GM12878 (cell line): ENCODE data around the gene WDFY4. TPM values are rescaled to one million over a fixed set of nuclear protein-coding genes. Genes with fewer than 3 reads are reported as not detected.

Experiments
- ATAC-seq: fragments of 200-7000 bp; cut with Tn5 transposase; 3 replicates; pipeline ENCODE4 v1.9.1; 2020; ENCODE audit warnings: mild to moderate bottlenecking, moderate library complexity
- BruUV-seq: library from RNA; stranded (reverse); fragments of 400-500 nt; replicated peaks from 2 replicates; lab custom pipeline; 2021; lab: Mats Ljungman, UMichigan
- CTCF ChIA-PET: fragments of 300-600 bp; sonication (Branson Sonifier 250); formaldehyde crosslinking; extraction: SDS; loops from one replicate; lab custom pipeline; 2021; ENCODE audit warnings: inconsistent platforms; lab: Yijun Ruan, JAX
- POLR2A ChIA-PET: fragments of 350-600 bp; formaldehyde crosslinking; extraction: SDS; loops from one replicate; lab custom pipeline; 2021; ENCODE audit warnings: inconsistent platforms; lab: Charles Lee
- RAD21 ChIA-PET: fragments of 300-600 bp; sonication (Branson Sonifier 250); formaldehyde crosslinking; loops from one replicate; lab custom pipeline; 2023; ENCODE audit warnings: antibody characterized with exemption; ENCODE audit not compliant: unreplicated experiment; lab: Charles Lee
- SMC1A ChIA-PET: fragments of 300-600 bp; sonication (Branson Sonifier 250); formaldehyde crosslinking; loops from one replicate; lab custom pipeline; 2023; ENCODE audit not compliant: unreplicated experiment, uncharacterized antibody; lab: Charles Lee
- DNase-seq: peaks from one replicate; pipeline ENCODE4 v3.0.0-alpha.2; 2011; ENCODE audit warnings: low read depth, low spot score
- FAIRE-seq: peaks from 3 replicates; lab custom pipeline; 2011; peaks lifted over from hg19 to GRCh38; lab: Jason Lieb, UNC
- H2AFZ ChIP-seq: 2 replicates; pipeline ENCODE4 v1.6.0; 2011; ENCODE audit warnings: low read depth, low read length, control low read depth; ENCODE audit not compliant: control insufficient read depth
- H3K27ac ChIP-seq: 2 replicates; pipeline ENCODE4 v1.5.1; 2011; ENCODE audit warnings: control low read depth; ENCODE audit not compliant: control insufficient read depth, insufficient read depth
- H3K27me3 ChIP-seq, 2 experiments: replicated peaks in 1 of 2; 2 replicates each; pipeline versions ENCODE4 v1.6.0 to v1.6.1; 2011; ENCODE audit warnings: low read length in 1 of 2; ENCODE audit not compliant: control insufficient read depth in 2 of 2, insufficient read depth in 2 of 2
- H3K36me3 ChIP-seq, 2 experiments: 2 replicates each; pipeline ENCODE4 v1.5.1; 2011; ENCODE audit warnings: low read length in 1 of 2; ENCODE audit not compliant: control insufficient read depth in 2 of 2, insufficient read depth in 2 of 2
- H3K4me1 ChIP-seq: 2 replicates; pipeline ENCODE4 v1.6.1; 2011; ENCODE audit warnings: mild to moderate bottlenecking, low read length, moderate library complexity, mixed read lengths; ENCODE audit not compliant: control insufficient read depth, insufficient read depth
- H3K4me2 ChIP-seq: 2 replicates; pipeline ENCODE4 v1.6.0; 2011; ENCODE audit warnings: control low read depth; ENCODE audit not compliant: control insufficient read depth, insufficient read depth
- H3K4me3 ChIP-seq: fragments of 200-600 bp; sonication (generic); 2 replicates; pipeline ENCODE4 v1.5.1; 2016
- H3K79me2 ChIP-seq: 2 replicates; pipeline ENCODE4 v1.6.0; 2011; ENCODE audit warnings: low read length; ENCODE audit not compliant: control insufficient read depth, insufficient read depth
- H3K9ac ChIP-seq: 2 replicates; pipeline ENCODE4 v1.8.0; 2011; ENCODE audit warnings: low read length, control low read depth, mixed read lengths; ENCODE audit not compliant: control insufficient read depth, insufficient read depth
- H3K9me3 ChIP-seq: replicated peaks from 3 replicates; pipeline ENCODE4 v1.5.1; 2011; ENCODE audit warnings: mild to moderate bottlenecking, low read length; ENCODE audit not compliant: control insufficient read depth, insufficient read depth
- H4K20me1 ChIP-seq: 2 replicates; pipeline ENCODE4 v1.6.0; 2011; ENCODE audit not compliant: control insufficient read depth, insufficient read depth
- ATF3 ChIP-seq: IDR thresholded peaks from 2 replicates; pipeline ENCODE4 v1.6.1; 2011; ENCODE audit warnings: low read depth, mild to moderate bottlenecking, low read length, moderate library complexity, borderline replicate concordance; ENCODE audit errors: extremely low read depth
- BCLAF1 ChIP-seq: fragments of 450-650 bp; IDR thresholded peaks from 2 replicates; pipeline ENCODE4 v1.6.1; 2017; ENCODE audit warnings: antibody characterized with exemption, mild to moderate bottlenecking, moderate library complexity
- CREB1 ChIP-seq: IDR thresholded peaks from 2 replicates; pipeline ENCODE4 v1.6.1; 2012; ENCODE audit warnings: low read depth, mild to moderate bottlenecking, inconsistent platforms
- CUX1 ChIP-seq: IDR thresholded peaks from 2 replicates; pipeline ENCODE4 v1.6.1; 2012; ENCODE audit warnings: improper control_type of control experiment, low read depth, low read length; ENCODE audit not compliant: insufficient replicate concordance
- EP300 ChIP-seq, 2 experiments: fragments of 150-350 bp in 1 of 2; IDR thresholded peaks; 2 replicates each; pipeline ENCODE4 v1.6.1; 2011 to 2012; ENCODE audit warnings: low read depth in 2 of 2, low read length in 2 of 2, borderline replicate concordance in 1 of 2, improper control_type of control experiment in 1 of 2, inconsistent platforms in 1 of 2; ENCODE audit not compliant: control insufficient read depth in 1 of 2
- EZH2 ChIP-seq: IDR thresholded peaks from 2 replicates; pipeline ENCODE4 v1.6.1; 2012; ENCODE audit warnings: low read depth, mild to moderate bottlenecking, control low read depth, inconsistent platforms, low read length, borderline replicate concordance; ENCODE audit not compliant: control insufficient read depth
- HDAC2 ChIP-seq: fragments of 200-600 bp; sonication (generic); IDR thresholded peaks from 2 replicates; pipeline ENCODE4 v1.6.1; 2017
- IRF4 ChIP-seq: IDR thresholded peaks from 2 replicates; pipeline ENCODE4 v1.6.1; 2011; ENCODE audit warnings: low read depth, low read length
- MTA2 ChIP-seq: fragments of 450-650 bp; IDR thresholded peaks from 2 replicates; pipeline ENCODE4 v1.6.1; 2016; ENCODE audit warnings: low read depth, mild to moderate bottlenecking, moderate library complexity
- POU2F2 ChIP-seq: IDR thresholded peaks from 3 replicates; pipeline ENCODE4 v1.6.1; 2011; ENCODE audit warnings: low read depth, mild to moderate bottlenecking, low read length, borderline replicate concordance
- RFX5 ChIP-seq: IDR thresholded peaks from 2 replicates; pipeline ENCODE4 v1.6.1; 2011; ENCODE audit warnings: low read depth, low read length, improper control_type of control experiment
- TAF1 ChIP-seq: IDR thresholded peaks from 2 replicates; pipeline ENCODE4 v1.6.1; 2011; ENCODE audit warnings: mild to moderate bottlenecking, low read depth, low read length, borderline replicate concordance
- ZNF207 ChIP-seq: fragments of 450-650 bp; IDR thresholded peaks from 2 replicates; pipeline ENCODE4 v1.6.1; 2014; ENCODE audit warnings: antibody characterized with exemption, mild to moderate bottlenecking, borderline replicate concordance
- WGBS: methylation state at CpG from one replicate; pipeline ENCODE4 v1.1.6; 2016; ENCODE audit warnings: low lambda C conversion rate; ENCODE audit not compliant: insufficient replicate concordance, insufficient coverage; ENCODE audit errors: missing lambda C conversion rate; 5-methylcytosine and 5-hydroxymethylcytosine counted together
- in situ Hi-C: fragments of 300-500 bp; cut with MboI; formaldehyde crosslinking; loops from 9 replicates; pipeline ENCODE4 v1.14.3; 2018; ENCODE audit warnings: mixed read lengths
- intact Hi-C: fragments of 100-400 bp; cut with micrococcal nuclease; formaldehyde crosslinking; loops from one replicate; pipeline ENCODE4 v1.14.2; 2022; ENCODE audit not compliant: unreplicated experiment
- polyA plus RNA-seq, 11 experiments: library from polyadenylated mRNA; depleted of rRNA in 4 of 11; unstranded in 6 of 11; stranded (reverse) in 5 of 11; fragments of >200 nt; fragmentation: Nextera tagmentation in 4 of 11; fragmentation: Illumina TruSeq in 1 of 11; extraction: Ambion mirVana in 4 of 11; extraction: Trizol in 1 of 11; gene quantifications; 1 replicate in 1 of 11; 2 replicates in 10 of 11; pipeline versions ENCODE4 v1.2.1 to v1.2.3, GENCODE V29; 2011 to 2016; ENCODE audit warnings: inconsistent platforms in 2 of 11, missing spikeins in 2 of 11, low read depth in 1 of 11
- total RNA-seq, 4 experiments: library from RNA; depleted of rRNA in 3 of 4; stranded (reverse); fragments of >200 nt in 3 of 4; fragmentation: Illumina TruSeq in 1 of 4; extraction: Trizol in 1 of 4; gene quantifications; 2 replicates each; pipeline versions ENCODE4 v1.2.1 to v1.2.3, GENCODE V29; 2013 to 2021

Gene WDFY4
- total and polyA plus RNA-seq, 10 of the 15 experiments (the other 5 are each of a cell fraction or from before 2014, with no cell fraction given) = 13.5 to 132 (median 47.3) TPM

- no peak for TF ChIP-seq BCLAF1
These were observed 339.8 kb downstream of the WDFY4 start (continued) for GRCh38 chr10:49024484-49024883.

DNA sequence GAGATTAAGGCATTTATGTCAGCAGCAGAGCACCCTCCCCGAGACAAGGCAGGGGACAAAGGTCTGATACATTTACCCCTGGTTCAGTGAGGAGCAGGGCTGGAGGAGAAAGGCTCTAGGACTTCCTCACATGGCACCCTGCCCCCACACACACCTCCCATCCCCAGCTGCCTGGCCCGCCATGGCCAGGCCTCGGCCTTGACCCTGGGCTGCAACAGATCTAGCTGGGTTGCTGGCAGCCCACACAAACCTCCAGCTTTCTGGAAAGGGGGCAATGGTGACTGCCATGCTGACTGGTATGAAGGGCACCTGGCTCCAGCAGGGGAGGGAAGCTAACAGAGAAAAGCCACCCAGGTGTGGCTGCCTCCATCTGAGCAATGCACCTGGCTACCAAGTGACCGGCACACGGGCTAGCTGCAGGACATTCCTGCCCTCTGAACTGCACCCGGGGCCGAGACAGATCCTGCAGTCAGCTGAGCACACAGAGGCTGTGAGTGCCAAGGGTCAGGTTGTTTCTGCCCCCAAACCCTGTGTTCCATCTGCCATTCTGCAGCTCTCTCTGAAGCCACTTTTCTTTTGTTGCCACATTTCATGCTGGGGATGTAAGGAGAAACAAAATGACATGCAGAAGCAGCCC lies 340.8 kb downstream of the WDFY4 start:
- FAIRE-seq (no peak), DNase-seq (no peak), ATAC-seq (no peak)
- ChIA-PET CTCF (interaction anchor here (0.8 kb wide), 1 partner anchor 369 kb away, joined by 3 read pairs; no protein-coding TSS in a partner anchor), POLR2A (interaction anchor here (0.7 kb wide), 1 partner anchor 8 kb away, joined by 3 read pairs; no protein-coding TSS in a partner anchor), RAD21 (no interaction called here), SMC1A (no interaction called here)
- Histone ChIP-seq H2AFZ (no peak overlapping the region), H3K9me3 (no peaks in the 10 kb centered on the region), H3K4me3 (no peak overlapping the region), H3K79me2 (no peaks in the 10 kb centered on the region), H3K27ac (no peak overlapping the region), H3K9ac (no peak overlapping the region), H4K20me1 (no peaks in the 10 kb centered on the region; the same call in 1 of the 2 replicates), H3K4me1 (no peaks in the 10 kb centered on the region), H3K36me3 (no peaks in the 10 kb centered on the region), H3K27me3 (peaks cover 0 to 9% of the 10 kb centered on the region in 2 experiments; a peak in 2 of 4 replicates), H3K4me2 (no peak overlapping the region)
- BruUV-seq = no TSS peak
- intact Hi-C loops (no loop called here), in situ Hi-C loops (no loop called here)
- WGBS = 29% methylated on average over 7 of the region's 7 CpGs
- TF ChIP-seq CREB1 (no peak), CUX1 (no peak), EZH2 (no peak), ZNF207 (no peak), EP300 (IDR thresholded peaks at IDR 0.05; ENCODE audit: borderline replicate concordance in 1 of 2, control insufficient read depth in 1 of 2, low read depth in 2 of 2, low read length in 2 of 2) (no peak), HDAC2 (no peak), RFX5 (no peak), TAF1 (no peak), MTA2 (no peak), ATF3 (no peak), POU2F2 (no peak), IRF4 (no peak)
